Activated gamma-delta T cell (primary cell): ENCODE data around the gene RUFY3.

ENCODE experiments used
- DNase-seq: peaks from one replicate; lab custom pipeline; 2025; lab: John Stamatoyannopoulos, UW

RUFY3 gene

DNA sequence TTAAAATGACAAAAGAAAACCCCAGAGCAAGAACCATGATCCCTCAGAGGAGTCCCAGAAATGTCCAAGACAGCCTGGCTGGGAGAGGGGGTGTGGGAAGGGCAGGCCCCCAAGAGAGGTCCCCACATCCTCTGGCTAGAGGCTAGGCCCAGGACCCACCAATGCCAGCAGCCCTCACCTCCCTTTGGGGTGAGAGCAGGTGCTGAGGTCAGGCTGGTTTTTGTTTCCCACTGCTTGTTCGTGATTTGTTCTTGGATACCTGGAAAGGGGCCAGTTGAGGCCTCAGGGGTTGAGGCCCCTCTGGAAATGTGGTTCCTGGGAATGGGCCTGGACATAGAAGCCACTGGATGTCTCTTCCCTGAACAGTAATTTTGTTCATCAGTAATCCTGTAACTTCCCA, 120.2 kb downstream of the RUFY3 start:
- no peak for DNase-seq

GRCh38 chr4:70842761-70843435, 121.1 kb downstream of the RUFY3 start:
- no peak for DNase-seq

GRCh38 chr4:70844180-70844579, 122.4 kb downstream of the RUFY3 start:
- DNase-seq = no peak

- DNase-seq = no peak
These were observed 127.5 kb downstream of the RUFY3 start for GRCh38 chr4:70849291-70849690.

GRCh38 chr4:70855464-70855863, 133.7 kb downstream of the RUFY3 start:
- no peak for DNase-seq
